GM19043 (cell line): Measurements from ENCODE around the gene ITPA.

Source experiments
- ATAC-seq: cut with Tn5 transposase; IDR thresholded peaks from one replicate; pipeline ENCODE4 v1.9.1; 2021; ENCODE audit warnings: low read depth; ENCODE audit not compliant: unreplicated experiment

Gene ITPA

GRCh38 chr20:3226093-3226492 lies 16.8 kb downstream of the ITPA start:
- no peak for ATAC-seq

DNA sequence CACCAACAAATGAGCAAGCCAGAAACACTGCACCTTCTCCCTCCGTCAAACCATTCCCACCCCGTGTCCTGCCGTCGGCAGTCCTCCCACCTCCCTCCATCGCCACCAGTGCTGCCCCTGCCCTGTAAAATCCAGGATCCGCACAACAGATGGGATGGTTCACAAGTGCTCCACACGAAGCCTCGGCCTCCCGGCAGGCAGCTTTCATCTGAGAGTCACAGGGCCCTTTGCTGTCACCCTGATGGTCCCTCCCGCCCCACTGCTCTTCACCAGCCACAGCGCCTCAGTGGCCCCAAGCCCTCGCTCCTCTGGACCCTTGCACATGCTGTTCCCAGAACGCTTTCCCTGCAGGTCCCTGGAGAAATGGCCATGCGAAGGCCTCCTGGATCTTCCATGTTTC lies 17.6 kb downstream of the ITPA start:
- ATAC-seq, result no peak

- ATAC-seq, result no peak
Measured at GRCh38 chr20:3227506-3227905, 18.2 kb downstream of the ITPA start.

DNA sequence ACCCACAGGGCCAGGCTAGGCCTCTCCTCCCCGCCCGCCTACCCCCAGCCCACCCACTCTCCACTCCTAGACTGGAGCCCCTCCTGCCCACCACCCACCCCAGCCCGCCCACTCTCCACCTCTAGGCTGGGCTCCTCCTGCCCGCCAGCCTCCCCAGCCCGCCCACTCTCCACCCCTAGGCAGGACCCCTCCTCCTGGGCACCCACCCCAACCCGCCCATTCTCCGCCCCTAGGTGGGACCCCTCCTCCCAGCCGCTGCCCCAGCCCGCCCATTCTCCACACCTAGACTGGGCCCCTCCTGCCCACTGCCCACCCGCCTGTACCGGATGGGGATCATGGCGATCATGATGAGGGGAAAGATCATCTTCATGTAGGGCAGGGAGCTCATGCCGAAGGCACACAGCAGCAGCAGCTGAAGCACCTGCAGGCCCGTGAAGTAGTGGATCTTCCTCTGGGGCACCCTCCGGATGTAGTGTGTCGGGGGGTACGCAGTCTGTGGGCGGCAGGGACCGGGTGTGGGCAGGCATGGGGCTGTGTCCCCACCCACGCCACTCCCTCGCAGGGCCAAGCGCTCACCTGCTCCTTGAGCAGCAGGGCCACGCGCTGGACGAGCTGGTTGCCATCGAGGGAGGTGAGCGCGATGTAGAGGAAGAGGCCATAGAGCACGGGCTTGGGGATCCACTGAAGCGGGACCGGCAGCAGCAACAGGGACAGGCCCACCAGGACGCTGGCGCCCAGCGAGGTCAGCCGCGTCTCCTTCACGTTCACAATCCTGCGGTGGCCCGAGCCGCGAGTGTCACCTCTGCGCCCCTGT lies 18.8 kb downstream of the ITPA start:
- no peak for ATAC-seq

- no peak for ATAC-seq
Measured at GRCh38 chr20:3228750-3229032, 19.4 kb downstream of the ITPA start.

DNA sequence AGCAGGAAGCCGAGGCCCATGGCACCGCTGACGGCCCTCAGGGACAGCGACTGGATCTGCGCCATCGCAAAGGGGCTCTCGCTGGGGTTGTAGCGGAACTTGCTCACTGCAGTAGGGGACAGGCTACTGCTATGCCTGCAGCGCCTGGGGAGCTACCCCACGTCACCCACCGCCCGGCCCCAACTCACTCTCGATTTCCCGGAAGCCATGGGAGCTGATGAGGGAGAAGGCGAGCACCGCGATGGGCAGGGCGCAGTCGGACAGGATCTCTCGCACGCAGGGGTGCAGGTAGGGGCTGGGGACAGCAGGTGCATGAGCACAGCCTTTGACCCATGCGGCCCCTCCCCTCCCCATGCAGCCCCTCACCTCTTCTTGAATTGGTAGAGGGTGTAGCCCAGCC lies 19.9 kb downstream of the ITPA start:
- no peak for ATAC-seq

DNA sequence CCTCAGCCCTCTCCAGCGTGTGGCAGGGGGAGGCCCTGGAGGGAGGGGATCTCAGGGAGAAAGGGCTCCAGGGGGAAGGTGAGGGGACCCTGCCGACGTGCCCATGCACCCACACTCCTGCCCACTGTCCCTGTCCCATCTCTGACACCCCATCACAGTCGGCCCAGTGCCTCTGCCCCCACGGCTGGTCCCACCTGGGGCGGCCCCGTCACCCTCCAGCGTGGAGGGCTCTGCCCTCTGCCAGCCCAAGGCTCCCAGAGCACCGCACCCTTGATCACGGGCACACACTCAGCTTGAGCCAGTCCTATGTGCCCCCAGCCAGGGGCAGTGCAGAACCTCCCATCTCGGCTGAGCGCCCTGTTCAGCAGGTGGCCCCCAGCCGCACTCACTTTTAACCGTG lies 20.5 kb downstream of the ITPA start:
- ATAC-seq, result no peak

GRCh38 chr20:3231116-3231515 lies 21.8 kb downstream of the ITPA start:
- ATAC-seq, result no peak

DNA sequence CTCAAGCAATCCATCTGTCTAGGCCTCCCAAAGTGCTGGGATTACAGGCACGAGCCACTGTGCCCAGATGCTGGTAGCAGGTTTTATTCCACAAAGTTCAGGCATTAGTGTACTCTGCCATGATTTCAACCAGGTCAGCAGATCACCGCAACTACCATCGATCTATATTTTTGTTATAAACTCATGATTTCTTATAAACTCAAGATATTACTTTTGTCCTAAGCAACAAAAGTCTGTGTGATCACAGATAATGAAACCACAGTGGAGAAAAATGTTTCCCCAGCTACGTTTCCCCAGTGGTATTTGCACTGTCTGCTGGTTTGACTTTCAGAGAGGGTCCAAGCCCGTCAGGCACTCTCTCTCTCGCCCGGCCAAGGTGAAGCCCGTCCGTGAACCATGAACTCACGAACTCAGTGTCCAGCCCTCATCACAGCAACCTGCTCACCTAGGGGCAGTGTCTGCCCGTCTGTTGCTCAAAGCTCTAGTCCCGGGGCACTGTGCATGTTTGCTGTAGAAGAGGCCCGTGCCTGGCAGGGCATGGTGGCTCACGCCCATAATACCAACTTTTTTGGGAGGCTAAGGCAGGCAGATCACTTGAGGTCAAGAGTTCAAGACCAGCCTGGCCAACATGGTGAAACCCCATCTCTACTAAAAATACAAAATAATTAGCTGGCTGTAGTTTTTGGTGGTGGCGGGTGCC lies 22.7 kb downstream of the ITPA start:
- no peak for ATAC-seq

DNA sequence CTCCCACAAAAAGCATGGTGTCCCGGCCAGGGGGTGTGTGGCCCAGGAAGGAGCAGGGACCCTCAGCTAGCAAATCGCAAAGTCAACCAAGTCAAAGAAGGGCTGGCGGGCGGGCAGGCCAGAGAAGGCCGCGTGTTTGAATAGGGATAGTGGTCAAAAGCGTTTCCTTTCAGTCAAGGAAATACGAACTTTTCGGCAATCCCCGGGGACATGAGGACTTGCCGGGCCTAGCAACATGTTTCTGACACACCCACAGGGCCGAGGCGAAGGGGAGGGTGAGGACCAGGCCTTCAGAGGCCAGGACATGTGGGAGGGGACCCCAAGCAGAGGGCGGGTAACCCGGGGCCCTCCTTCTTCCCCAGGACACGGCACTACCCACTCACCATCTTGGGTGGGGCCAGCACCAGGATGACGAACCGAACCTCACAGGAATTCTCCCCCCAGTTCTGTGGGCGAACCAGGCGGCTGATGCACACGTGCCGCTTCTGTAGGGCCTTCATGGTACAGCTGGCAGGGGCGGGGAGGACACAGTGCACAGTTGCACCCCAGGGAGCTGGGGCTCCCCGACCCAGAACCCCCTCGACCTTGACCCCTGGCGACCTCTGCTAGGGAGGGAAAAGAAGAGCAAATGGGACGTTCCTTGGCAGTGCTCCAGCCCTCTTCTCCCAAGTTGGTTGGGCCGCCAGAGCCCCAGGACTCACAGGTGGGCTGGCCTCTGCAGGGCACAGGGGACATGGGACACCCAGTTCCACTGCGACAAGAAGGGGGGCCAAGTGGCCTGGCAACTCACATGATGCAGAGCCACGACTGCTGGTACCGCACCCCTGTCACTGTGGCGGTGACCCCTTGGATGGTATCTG lies 24.1 kb downstream of the ITPA start:
- ATAC-seq, result no peak

DNA sequence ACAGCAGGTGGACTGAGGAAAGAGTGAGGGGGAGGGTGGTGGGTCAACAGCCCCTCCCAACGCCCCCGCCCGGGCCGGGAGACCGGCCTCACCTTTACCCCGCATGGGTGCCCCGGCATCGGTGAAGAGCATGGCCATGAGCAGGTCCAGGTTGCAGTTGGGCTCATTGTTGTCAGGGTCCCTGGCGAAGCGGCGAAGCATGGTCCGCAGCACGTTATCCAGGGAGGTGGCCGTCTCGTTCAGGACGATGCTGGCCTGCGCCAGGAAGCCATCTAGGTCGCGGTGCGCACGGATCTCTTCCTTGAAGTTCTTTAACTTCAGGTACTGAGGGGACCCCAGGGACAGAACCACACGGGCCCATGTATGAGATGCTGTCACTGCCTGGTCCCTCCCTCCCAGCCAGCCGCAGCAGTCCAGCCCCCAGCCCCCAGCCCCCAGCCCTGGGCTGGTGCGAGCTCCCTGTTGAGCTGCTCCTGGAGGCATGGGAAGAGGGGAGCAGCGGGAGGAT lies 24.7 kb downstream of the ITPA start:
- ATAC-seq, result no peak

GRCh38 chr20:3235666-3236324 lies 26.5 kb downstream of the ITPA start:
- no peak for ATAC-seq

DNA sequence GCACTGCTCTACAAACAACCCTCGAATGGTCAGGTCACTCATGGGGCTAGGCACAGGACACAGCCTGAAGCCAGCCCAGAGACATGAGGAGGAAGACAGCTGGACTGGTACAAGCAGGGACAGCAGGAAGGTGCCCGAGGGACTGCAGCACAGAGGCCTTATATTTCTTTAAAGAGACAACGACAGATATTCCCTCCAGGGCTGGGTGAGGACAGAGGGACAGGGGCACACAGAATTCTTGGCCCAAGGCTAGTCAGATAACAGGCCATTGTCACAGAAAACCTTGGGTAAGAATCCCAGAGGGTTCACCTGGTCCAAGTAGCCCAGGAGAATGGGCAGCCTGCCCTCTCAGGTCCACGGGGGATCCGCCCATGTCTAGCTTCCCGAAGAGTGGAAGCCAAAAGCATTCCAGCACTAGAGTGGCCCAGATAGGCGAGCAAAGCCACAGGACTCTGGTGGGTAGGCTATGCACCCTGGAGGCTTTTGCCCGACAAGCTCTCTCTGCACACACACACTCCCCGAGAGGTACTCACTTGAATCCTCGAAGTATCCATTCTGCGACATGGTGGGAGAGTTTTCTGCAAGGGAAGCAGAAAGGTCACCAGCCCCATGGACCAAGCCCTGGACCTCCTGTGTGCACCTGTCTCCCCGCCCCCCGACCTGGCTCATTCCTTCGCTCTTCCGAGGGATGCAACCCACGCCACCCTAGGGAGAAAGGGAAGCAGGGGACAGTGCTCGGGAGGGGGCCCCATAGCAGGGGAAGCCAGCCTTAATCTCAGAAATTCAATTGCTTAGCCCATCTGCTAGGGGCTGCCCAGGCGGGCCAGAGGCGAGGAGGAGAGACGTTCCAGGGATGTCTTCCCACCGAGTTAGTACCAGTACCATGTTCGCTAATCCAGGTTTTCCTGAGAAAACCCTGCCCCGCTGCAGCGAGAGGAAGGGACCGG lies 28.0 kb downstream of the ITPA start:
- no peak for ATAC-seq

DNA sequence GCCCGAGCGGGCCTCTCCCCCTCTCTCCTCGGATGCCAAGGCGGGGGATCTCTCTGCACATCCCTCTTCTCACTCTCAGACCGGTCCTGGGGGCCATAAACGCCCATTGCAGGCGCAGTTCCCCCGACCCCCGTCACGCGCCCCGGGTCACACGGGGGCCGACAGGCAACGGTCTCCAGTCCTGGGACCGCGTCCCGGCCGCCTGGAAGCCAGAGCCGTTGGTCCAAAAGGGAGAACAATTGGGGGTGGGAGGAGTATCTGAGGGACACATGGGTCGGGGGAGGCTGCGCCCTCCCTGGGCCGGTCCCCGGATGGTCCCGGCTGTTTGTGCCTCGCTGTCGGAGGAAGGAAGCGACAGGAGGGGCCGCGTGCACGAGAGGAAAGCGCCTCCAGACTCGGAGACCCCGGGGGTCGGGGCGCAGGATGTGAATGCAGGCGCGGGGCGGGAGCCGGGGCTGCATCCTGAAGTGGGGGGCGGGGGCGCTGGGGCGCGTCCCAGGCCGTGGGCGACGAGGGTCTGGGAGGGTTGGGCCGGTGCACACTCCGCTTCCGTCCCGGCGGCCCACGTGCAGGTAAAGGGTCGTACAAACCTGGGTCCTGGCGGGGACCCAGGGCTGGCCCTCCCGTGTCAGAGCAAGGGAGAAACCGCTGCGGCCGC lies 28.8 kb downstream of the ITPA start:
- no peak for ATAC-seq

DNA sequence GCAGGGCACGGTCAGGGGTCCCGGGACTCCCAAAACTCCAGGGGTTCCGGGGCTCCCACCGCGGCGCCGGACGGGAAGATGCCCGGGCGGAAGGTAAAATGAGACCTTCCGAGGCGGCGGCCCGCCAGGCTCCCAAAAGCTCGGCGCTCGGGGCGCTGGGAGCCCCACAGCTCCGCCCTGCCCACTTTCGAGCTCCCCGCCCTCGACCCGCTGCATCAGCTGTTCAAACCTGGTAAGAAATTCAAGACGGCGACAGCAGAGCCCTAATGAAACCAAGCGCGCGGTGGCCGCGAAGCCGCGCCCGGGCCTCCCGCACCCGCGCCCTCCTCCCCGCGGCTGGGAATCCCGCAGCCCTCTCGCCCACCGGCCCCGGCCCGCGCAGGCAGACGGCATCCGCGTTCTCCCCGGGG lies 29.3 kb downstream of the ITPA start:
- ATAC-seq, result no peak

GRCh38 chr20:3239026-3239866 lies 29.9 kb downstream of the ITPA start, which contains the start of gene SLC4A11:
SLC4A11 (minus strand) TSS chr20:3239190; CDS start chr20:3239137, 53 bp downstream.
- ATAC-seq, result peak; percentile 44

GRCh38 chr20:3239867-3240775 lies 30.8 kb downstream of the ITPA start:
- no peak for ATAC-seq
